ENCODE data around the gene C6orf62.
"Not testable (repeated sequence)": the region's sequence is repeated elsewhere in the genome, so short reads cannot be mapped to it uniquely, and the experiment has no call there.

Gene C6orf62

GRCh38 chr6:24696097-24696496 lies 22.9 kb downstream of the C6orf62 start:
- Histone ChIP-seq H3K79me2 (ENCODE audit: low read length) (no peaks in the 10 kb centered on the region), H4K20me1 (ENCODE audit: insufficient read depth, low read length) (no peaks in the 10 kb centered on the region), H3K4me3 (ENCODE audit: low read length) (no peak overlapping the region)

GRCh38 chr6:24695635-24696034 lies 23.3 kb downstream of the C6orf62 start:
- peak; percentile 48 for TF ChIP-seq CTCF (IDR thresholded peaks at IDR 0.05; ENCODE audit: low read depth, low read length)
- not testable (repeated sequence) for H3K9me3 ChIP-seq (ENCODE audit: insufficient read depth, low read length); H3K27me3 ChIP-seq (ENCODE audit: low read depth, low read length); H3K4me1 ChIP-seq (ENCODE audit: low read length); H3K9ac ChIP-seq (ENCODE audit: low read length); H3K79me2 ChIP-seq (ENCODE audit: low read length); H3K4me3 ChIP-seq (ENCODE audit: low read length); H2AFZ ChIP-seq (ENCODE audit: low read depth, low read length); H3K36me3 ChIP-seq (replicated peaks; ENCODE audit: low read depth, low read length); H3K27ac ChIP-seq (ENCODE audit: low read length); H4K20me1 ChIP-seq (ENCODE audit: insufficient read depth, low read length); H3K4me2 ChIP-seq (ENCODE audit: low read length)

More at GRCh38 chr6:24696097-24696496, 22.9 kb downstream of the C6orf62 start:
- Histone ChIP-seq H3K9me3 (ENCODE audit: insufficient read depth, low read length) (no peaks in the 10 kb centered on the region), H3K27me3 (ENCODE audit: low read depth, low read length) (no peaks in the 10 kb centered on the region), H3K36me3 (replicated peaks; ENCODE audit: low read depth, low read length) (peaks cover 6% of the 10 kb centered on the region), H3K4me2 (ENCODE audit: low read length) (no peak overlapping the region), H2AFZ (ENCODE audit: low read depth, low read length) (no peak overlapping the region), H3K27ac (ENCODE audit: low read length) (no peak overlapping the region), H3K4me1 (ENCODE audit: low read length) (peaks cover 5% of the 10 kb centered on the region; the same call in 1 of the 2 replicates), H3K9ac (ENCODE audit: low read length) (no peak overlapping the region)
- TF ChIP-seq CTCF (IDR thresholded peaks at IDR 0.05; ENCODE audit: low read depth, low read length) (no peak), EZH2phosphoT487 (IDR thresholded peaks at IDR 0.05; ENCODE audit: low read depth) (no peak)

GRCh38 chr6:24694198-24694597 lies 24.8 kb downstream of the C6orf62 start:
- H3K4me3 ChIP-seq (ENCODE audit: low read length), result no peak overlapping the region
- no peaks in the 10 kb centered on the region for H3K27me3 ChIP-seq (ENCODE audit: low read depth, low read length)
- no peaks in the 10 kb centered on the region for H3K9me3 ChIP-seq (ENCODE audit: insufficient read depth, low read length)
- H2AFZ ChIP-seq (ENCODE audit: low read depth, low read length), result no peak overlapping the region
- TF ChIP-seq CTCF (IDR thresholded peaks at IDR 0.05; ENCODE audit: low read depth, low read length) (no peak), EZH2phosphoT487 (IDR thresholded peaks at IDR 0.05; ENCODE audit: low read depth) (no peak)
- H3K4me1 ChIP-seq (ENCODE audit: low read length), result peaks cover 5% of the 10 kb centered on the region; the same call in 1 of the 2 replicates
- H3K27ac ChIP-seq (ENCODE audit: low read length), result no peak overlapping the region
- no peaks in the 10 kb centered on the region for H3K79me2 ChIP-seq (ENCODE audit: low read length)
- no peak overlapping the region for H3K4me2 ChIP-seq (ENCODE audit: low read length)
- H3K36me3 ChIP-seq (replicated peaks; ENCODE audit: low read depth, low read length), result peaks cover 3% of the 10 kb centered on the region
- no peak overlapping the region for H3K9ac ChIP-seq (ENCODE audit: low read length)
- no peaks in the 10 kb centered on the region for H4K20me1 ChIP-seq (ENCODE audit: insufficient read depth, low read length)

- H3K4me3 ChIP-seq (ENCODE audit: low read length), result no peak overlapping the region
- no peaks in the 10 kb centered on the region for H3K27me3 ChIP-seq (ENCODE audit: low read depth, low read length)
- no peak overlapping the region for H3K4me2 ChIP-seq (ENCODE audit: low read length)
- no peaks in the 10 kb centered on the region for H3K79me2 ChIP-seq (ENCODE audit: low read length)
- H3K9ac ChIP-seq (ENCODE audit: low read length), result no peak overlapping the region
- no peak overlapping the region for H2AFZ ChIP-seq (ENCODE audit: low read depth, low read length)
- no peaks in the 10 kb centered on the region for H3K9me3 ChIP-seq (ENCODE audit: insufficient read depth, low read length)
- H4K20me1 ChIP-seq (ENCODE audit: insufficient read depth, low read length), result no peaks in the 10 kb centered on the region
- no peaks in the 10 kb centered on the region for H3K36me3 ChIP-seq (replicated peaks; ENCODE audit: low read depth, low read length)
- H3K4me1 ChIP-seq (ENCODE audit: low read length), result peaks cover 5% of the 10 kb centered on the region; the same call in 1 of the 2 replicates
- H3K27ac ChIP-seq (ENCODE audit: low read length), result no peak overlapping the region
- no peak for TF ChIP-seq CTCF (IDR thresholded peaks at IDR 0.05; ENCODE audit: low read depth, low read length)
- TF ChIP-seq EZH2phosphoT487 (IDR thresholded peaks at IDR 0.05; ENCODE audit: low read depth), result no peak
Observed at GRCh38 chr6:24692848-24693592, 25.9 kb downstream of the C6orf62 start.
